CD4-positive, alpha-beta T cell treated with Interferon gamma for 1 hour (primary cell): ENCODE measurements around the gene PRKAR1B.

Experiments used
- DNase-seq: peaks from one replicate; pipeline ENCODE4 v3.0.0-alpha.2; 2020

PRKAR1B gene

DNA sequence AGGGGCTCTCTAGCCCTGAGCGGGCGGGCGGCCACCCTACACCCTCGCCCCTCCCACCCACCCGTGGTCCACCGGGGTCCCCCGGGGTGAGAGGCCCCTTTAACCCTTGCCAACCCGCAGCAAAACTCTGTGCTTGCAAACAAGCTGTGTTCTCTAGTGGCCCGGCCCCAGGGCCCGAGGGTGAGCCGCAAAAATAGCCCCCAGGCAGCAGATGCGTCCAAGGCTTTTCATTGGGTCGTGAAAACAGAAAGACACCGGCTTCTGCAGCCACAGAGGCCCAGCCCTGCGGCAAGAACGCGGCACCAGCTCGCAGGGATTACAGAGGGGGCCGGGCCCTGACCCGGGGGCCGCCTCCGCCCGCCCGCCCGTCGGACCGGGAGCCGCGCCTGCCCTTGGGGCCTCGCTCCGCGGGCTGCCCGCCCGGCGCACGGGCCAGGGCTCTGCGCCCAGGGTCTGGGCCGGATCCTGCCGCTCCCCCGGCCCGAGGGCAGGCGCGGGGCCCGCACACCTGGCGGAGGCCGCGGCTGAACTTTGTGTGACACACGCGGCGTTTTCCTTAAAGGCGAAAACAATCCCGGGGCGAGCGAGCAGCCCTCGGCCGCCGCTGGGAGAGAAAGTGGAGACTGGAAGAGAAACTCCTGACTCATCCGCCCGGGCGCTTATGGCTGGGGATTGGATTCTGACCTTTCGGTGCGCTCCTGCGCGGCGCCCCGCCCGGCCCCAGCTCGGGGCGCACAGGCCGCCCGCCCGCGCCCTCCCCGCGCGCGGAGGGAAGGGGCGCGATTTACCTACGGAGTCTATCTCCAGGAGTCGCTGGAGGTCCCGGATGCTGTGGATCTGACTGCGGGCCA lies 210.2 kb downstream of the PRKAR1B start:
- DNase-seq = no peak

DNA sequence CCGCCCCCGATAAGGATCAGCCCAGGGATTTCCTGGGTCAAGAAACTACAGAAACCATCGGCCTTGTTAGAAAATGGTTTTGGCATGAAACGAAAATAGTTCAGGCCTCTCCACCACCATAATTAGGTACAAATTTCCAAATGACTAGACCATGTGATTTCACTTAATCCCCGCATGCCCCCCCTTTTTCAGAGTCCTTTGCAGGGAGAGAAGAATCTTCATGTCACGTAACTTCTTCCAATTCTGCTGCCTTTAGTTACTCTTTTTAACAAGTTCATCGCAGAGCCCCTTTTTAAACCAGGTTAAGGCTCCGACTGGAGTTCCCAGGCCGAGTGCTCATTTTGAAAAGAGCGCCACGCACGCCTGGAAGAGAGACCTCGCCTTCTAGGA lies 210.9 kb downstream of the PRKAR1B start:
- DNase-seq = no peak

DNA sequence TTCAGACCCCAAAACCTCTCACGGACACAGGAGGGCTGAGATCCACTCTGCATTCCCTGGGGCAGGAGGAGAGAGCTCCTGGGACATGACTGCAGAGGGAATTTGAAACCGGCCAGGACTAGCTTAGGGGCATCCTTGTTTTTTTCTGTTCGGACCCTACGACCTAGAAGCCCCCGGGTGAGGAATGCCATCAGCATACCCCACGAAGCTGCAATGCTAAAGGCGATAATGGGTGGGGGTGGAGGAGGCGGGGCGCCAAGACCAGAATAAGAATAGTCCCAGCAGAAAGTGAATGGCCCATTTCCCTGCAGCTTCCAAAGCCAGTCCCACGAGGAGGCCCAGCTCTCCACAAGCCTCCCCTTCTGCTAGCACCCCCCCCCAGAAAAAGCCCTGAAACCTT lies 211.5 kb downstream of the PRKAR1B start:
- no peak for DNase-seq

DNA sequence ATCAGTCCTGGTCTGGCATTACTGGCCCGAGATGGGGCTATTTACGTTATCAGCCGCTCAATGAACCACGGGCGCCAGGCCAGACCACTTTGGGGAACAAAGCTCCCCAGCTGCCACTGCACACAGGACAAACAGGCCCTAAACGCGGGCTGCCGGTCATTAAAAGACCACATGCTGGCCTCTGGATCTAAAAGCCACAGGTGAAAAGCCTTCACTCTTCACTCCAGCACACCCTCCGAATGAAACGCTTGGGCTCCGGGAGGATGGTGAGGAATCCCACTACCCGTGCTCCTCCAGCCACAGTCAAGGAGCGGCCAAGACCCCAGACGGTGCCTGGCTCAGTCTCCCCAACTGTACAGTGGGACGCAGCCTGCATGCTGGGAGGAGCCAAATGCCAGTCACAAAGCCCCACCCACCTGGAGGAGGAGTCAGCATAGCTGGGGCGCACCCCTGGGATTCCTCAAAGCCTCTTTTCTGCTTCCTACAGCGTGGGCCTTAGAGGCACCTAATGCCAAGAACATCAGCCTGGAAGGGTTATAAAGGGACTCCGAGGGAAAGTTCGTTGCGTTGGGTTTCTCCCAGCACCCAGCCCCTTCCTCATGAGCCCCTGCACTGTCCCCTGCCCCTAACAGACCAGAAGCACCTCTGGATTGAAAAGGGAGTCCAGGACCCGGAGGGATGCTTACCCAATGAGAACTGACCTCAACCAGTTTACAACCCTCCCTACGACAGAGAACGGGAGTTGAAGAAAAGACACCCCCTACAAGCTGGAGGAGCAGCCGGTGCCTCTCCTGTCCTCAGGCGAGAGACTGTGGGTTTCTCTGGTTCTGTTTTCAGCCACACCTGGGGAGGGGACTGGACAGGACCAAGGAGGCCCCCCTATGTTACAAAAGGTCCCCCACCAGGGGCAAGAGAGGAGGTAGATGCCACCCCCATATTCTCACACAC lies 212.2 kb downstream of the PRKAR1B start:
- no peak for DNase-seq

DNA sequence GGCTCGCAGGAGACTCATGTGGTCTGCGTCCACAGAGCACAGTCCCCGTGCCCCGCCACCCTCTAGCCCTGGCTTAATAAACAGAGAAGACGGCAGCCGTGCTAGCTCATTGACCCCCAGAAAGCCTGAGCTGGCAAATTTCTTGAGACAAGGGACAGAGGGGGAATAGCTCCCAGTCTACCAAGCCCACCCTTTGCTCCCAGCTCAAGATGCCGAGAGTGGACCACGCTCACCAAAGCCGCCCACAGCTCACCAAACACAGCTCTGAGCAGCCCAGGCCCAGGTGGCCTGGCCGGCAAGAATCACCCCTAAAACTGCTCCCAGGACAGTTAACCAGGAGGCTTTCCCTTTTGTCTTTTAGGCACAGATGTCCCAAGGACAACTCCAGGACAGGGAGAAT lies 212.8 kb downstream of the PRKAR1B start:
- DNase-seq = no peak

DNA sequence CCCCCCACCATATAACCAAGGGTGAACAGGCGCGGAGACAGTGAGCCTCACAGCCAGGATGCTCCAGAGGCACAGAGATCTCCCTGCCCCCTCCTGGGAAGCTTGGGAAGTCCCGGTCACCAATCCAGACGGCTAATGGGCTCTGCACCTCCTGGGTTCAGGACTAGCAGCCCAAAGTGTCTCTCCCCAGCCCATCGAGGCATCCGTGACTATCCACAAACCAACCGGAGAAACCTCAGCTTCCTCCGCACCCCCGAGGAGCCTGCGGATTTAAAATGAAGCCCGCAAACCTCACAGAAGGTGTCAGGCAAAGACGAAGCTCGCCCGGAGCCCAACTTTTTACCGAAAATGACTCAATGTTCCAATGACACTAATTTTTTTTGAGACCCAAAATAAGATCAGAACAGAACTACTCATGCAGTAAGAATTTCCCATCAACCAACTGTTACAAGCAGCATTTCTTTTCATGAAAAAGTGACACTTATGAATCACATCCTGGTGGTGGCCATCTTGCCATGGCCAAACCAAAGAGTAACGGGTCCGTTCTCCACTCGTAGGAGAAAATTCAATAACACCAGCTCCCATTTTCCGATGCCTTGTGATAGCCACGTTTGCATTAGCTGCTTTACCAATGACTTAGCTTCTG lies 213.4 kb downstream of the PRKAR1B start:
- no peak for DNase-seq

DNA sequence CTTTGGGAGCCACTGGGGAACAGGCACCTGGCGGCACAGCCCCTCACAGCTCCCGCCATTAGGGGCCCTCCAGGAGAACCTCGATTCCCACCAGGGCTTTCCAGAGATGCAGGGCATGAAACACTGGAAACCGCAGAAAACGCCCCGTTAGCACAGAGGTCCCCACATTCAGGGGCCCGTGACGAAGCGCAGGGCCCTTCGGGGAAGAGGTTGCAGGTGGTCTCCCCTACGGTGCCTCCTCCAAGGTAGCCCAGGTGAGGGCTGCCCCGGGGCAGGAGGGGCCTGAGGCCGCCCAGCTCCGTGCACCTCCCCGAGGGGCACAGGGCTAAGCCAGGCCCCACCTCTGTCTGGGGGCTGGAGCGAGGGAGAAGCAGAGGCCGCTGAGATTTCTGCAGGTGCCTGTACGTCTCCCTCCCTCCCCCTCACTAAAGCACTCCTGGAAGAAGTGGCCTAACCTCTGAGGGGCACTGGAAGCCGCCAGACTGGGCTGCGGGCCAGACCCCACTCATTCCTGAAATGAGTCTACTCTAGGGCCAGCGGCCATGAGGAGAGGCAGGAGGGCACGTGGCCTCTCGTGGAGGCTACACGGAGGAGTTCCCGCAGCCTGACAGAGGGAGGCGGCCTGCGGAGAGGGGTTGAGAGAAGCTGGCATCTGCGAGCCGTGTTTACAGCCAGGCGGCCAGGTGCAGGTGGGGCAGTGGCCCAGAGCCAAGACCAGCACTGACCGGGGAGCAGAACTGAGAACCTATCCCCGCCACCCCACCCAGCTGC lies 214.4 kb downstream of the PRKAR1B start:
- no peak for DNase-seq

DNA sequence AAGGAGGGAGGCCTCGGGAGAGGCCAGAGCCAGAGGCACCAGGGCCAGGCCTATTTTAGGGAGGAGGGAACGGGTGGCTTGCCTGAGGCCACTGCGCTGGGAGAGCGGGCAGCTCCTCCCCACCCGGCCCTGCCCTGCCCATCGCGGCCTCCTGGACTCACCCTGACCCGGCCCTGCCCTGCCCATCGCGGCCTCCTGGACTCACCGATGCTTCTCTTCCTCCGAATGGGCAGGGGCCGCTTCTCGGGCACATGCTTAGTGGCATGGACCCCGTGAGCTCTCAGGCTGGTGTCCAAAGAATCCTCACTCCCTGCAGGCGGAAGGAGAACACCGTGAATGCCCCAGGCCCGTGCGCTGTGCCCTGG lies 215.0 kb downstream of the PRKAR1B start:
- DNase-seq = no peak

DNA sequence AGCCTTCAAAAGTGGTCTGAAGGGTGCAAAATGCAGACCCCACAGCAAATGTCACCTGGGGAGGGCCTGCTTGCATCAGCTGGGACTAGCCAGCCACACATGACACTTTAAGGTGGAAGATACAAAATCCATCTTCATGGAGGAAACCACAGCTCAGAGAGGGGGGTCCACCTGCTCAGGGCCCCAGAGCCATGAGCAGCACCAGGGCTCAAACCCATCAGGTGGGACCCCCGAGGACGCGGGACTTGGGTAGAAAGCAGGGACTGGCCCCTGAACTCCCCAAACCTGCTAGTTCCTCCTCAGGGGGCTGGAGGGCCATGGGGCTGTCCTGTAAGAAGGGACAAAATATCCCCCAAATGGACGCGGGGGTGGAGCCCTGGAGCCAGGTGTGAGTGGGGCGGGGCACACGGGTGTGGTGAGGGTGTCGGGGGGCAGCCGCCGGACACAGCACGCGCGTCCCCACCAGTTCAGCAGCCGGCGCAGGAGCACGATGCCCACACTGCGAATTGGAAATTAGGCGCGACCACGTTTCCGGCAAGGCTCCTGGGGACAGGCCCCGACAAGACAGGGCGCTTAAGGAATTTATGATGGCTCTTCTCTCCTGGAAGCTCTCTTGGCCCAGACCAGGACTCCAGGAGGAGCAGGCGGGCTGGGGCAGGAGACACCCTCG lies 215.5 kb downstream of the PRKAR1B start:
- DNase-seq = no peak

DNA sequence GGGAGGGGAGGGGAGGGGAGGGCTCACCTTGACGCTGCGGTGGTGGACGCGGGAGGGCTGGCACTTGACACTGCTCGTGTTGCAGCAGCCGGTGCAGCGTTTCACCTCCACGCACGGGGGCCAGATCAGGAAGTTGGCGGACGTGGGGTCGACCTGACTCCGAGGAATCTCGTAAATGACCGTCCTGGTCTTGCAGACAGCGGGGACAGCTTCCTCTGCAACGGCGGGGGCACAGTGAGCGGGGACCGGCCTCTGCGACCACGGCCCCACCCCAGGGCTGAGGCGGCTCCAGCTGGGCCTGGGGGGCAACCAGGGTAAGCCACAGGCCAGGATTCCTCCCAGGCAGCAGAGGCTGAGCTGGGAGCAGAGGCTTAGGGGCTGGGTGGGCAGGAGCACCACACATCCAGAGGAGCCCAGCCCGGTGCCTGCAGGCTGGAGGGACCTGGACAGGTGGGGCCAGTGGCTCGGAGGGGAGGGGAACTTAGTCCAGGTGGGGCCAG lies 216.2 kb downstream of the PRKAR1B start:
- DNase-seq = no peak

DNA sequence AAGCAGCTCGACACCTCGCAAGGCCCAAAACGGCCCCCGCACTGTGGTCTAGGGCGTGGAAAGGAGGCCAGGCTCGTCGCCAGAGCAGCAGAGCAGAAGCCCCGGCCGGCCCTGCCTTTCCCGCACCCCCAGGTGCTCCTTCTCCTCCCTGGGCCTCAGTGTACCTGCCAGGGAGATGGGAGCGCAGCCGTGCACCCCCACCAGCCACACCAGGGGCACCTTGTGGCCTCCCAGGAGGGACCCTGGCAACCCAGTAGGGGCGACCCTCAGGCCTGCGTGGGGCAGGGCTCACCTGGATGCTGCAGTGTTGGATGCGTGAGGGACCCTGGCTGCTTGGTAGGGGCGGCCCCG lies 217.0 kb downstream of the PRKAR1B start:
- no peak for DNase-seq

DNA sequence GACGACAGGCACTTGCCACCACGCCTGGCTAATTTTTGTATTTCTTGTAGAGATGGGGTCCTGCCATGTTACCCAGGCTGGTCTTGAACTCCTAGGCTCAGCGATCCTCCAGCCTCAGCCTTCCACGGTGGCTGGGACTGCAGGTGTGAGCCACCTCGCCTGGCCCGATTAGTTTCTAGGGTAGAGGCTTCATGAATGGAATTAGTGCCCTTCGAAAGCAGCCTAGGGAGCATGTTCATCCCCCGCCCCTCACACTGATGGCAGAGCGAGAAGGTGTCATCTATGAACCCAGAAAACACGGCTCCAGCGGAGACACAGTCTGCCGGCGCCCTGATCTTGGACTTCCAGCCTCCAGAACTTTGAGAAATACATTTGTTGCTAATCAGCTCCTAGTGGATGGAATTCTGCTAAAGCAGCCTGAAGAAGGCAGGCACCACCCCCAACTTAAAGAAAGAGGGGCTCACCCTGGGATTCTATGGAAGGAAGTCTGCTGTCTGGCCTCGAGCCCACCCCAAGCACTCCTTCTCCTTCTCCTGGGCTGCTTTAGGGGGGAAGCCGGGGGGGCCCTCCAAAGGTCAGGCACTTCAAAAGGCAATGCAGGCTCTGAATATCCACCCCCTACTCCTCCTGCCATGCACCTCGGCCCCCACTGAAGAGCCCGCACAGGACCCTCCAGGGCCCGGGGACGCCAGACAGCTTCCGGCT lies 217.5 kb downstream of the PRKAR1B start:
- DNase-seq = no peak

DNA sequence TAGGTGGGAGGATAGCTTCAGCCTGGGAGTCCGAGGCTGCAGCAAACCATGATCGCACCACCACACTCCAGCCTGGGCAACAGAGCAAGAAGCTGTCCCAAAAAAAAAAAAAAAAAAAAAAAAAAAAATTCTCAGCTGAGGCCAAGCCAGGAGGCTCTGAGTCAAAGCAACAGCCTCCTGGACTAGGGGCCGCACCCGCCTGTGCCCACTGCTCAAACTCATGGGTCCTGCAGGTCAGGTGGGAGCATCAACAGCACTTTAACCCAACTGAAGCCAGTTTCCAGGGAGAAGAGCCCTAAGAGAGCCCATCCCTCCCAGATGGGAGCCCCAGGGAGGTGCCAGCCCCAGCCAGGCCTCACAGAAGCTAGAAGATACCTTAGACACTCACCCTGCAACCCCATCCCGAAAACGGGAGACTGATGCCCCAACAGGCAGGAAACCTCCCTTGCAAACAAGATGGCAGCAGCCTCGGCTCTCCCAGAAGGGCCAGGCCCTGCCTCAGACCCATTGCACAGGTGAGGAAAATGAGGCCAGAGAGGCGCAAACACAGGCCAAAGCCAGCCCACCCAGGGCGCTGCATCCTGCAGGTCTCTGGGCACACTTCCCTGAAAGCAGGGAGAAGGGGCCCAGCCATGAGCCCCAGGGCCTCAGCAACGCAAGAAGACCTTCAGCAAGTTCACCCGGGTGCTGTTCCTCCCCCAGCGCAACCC lies 218.5 kb downstream of the PRKAR1B start:
- no peak for DNase-seq

DNA sequence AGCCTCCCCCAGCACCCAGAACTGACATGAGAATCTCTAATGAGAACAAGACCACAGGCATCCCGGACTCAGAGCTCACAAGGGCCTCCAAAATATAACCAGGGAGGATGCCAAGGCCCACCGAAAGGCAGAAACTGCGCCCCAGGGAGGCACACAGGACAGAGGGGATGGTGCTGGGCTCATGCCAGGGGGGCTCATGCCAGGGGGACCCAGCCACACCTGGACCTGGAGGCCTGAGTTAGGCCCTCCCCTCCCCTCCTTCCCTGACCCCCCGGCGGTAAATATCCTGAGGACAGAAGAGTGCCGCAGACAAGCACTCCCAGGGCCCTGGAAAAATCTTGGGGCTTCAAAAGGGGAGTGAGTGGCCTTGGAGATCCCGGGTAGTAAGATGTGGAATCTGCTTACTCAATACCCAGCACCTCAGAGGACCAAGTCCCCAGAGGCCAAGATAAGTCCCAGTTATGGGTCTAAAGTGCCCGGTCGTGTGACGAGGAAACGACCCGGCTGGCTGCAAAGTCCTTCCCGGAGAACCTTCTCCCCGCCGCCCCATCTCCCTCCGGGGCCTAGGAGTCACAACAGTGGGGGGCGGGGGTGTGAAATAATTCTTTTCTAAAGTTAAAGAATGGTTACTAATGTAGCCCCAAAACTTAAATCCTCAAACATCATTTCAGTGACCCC lies 219.3 kb downstream of the PRKAR1B start:
- no peak for DNase-seq

DNA sequence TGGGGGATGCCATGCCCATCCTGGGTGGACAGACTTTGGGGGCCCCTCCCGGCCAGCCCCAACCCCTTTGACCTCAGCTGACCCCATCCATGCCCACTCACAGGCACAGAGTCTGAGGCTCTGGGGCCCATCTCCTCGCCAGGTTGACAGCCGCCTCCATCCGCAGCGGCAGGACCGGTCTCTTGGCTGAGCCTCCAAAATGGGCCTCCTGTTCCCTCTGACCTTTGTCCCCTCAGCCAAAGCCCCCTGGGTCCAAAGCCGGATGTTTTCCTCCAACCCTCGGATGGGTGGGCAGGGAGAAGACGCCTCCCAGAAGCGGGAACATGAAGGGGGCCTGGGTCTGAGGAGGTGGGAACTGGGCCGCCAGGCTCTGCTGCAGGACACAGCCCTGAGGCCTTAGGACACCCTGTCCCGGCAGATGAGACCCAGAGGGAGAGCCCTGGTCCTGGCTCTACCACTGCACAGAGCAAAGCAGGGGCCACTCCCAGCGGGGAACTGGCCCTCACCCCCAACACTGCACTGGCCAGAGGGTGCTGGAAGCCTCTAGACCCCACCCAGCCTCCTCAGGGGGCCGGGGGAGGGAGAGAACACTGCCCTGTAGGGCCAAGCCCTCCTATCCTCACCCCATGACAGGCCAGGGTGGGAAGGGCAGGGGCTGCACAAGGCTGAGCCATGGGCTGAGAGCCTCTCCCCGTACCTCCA lies 220.0 kb downstream of the PRKAR1B start:
- DNase-seq = no peak

DNA sequence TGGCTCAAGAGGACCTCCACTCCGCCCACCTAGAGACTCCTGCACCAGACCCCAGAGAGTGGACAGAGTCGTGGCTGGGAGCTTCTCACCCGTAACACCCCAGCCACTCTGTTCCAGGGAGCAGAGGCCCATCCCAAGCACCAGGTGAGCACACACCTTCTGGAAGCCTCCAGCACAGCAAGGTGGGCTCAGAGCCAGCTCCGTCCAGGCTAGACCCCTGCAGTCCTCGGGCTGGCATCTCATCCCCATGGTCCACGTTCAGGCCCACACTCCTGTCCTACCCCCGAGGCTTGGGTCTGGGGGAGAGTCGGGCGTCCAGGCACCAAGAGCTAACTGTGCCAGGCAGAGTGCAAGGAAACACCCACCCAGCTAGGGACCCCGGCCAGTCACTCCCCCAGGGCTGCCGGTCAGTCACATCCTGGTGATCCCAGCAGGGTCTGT lies 220.7 kb downstream of the PRKAR1B start:
- no peak for DNase-seq

DNA sequence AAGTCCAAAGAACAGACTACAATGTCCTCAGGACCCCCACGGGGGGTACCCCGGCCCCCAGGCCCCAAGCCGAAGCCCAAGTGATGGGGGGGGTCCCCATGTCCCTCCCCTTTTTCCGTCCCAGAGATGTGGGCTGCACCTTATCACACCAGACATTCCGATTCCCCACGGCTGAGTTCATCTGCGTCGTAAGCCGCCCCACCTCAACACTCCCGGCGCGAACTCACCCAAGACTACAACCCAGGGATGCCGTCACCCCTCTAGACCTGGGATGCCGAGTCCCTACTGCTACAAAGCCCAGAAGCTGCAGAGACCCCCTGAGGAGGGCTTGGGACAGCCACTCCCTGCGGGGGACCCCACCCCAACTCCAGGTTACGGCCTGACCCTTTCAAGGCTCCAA lies 221.9 kb downstream of the PRKAR1B start:
- no peak for DNase-seq

DNA sequence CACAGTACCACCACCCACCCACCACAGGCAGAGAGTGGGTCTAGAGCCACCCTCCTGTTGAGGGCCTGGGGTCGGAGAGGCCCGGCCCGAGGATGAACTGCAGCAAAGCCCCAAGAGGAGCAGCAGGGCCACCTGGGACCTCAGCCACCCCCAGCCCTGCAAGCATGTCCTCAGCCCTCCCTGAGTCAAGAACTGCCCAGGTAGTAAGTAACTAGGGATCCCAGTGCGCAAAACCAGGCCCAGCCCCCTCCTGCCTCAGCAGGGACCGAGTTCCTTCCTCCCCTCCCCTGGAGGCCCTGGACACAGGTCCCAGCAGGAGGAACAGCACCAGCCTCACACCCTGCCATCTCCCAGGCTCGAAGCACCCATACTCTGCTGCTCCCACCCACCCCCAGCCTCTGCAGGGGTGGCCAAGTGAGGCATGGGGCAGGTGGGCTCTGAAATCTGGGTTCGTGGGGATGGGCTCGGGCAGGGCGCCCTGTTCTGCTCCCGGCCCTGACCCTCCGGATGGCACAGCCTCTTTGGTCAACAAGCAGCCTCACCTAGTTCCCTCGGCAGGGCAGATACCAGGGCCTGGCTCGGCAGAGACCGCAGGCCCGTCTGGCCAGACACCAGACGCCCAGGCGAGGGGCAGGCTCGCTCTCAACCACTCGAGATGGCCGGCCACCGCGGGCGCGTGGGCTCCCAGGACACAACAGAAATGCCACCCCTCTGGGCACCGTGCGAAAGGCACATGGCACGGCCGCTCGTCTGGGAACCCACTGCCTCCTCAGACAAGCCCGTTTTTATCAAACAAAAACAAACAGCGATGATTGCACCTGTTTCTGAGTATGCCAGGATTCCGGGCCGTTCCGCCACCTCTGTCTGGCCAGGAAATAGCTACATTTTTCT lies 222.6 kb downstream of the PRKAR1B start:
- no peak for DNase-seq
